Measurements from ENCODE around the gene STARD3NL. TPM values are rescaled to one million over a fixed set of nuclear protein-coding genes. Genes with fewer than 3 reads are reported as not detected.

STARD3NL gene
- polyA plus RNA-seq, 1 donor from 2014 or later: 233 TPM

- Histone ChIP-seq H3K9me2 (ENCODE audit: insufficient read depth, low read length) (no peaks in the 10 kb centered on the region), H2AFZ (ENCODE audit: low read depth, low read length) (no peak overlapping the region), H3K9ac (ENCODE audit: low read length) (no peak overlapping the region), H4K20me1 (ENCODE audit: insufficient read depth) (no peaks in the 10 kb centered on the region), H3F3A (ENCODE audit: insufficient read depth, low read length, poor library complexity, severe bottlenecking) (no peaks in the 10 kb centered on the region), H3K4me3 (ENCODE audit: low read length) (no peak overlapping the region), H3K9me3 (ENCODE audit: low read length) (no peaks in the 10 kb centered on the region), H3K36me3 (ENCODE audit: insufficient read depth, low read length) (no peaks in the 10 kb centered on the region), H3K27me3 (ENCODE audit: insufficient read depth, low read depth, low read length) (no peaks in the 10 kb centered on the region), H3K27ac (ENCODE audit: low read length) (no peak overlapping the region), H3K4me2 (ENCODE audit: low read length) (no peak overlapping the region), H3K79me2 (replicated peaks; ENCODE audit: insufficient read depth, low read length) (no peaks in the 10 kb centered on the region)
- TF ChIP-seq EP300 (conservative IDR thresholded peaks at IDR 0.05; ENCODE audit: poor library complexity, severe bottlenecking): no peak
- TF ChIP-seq RAD21 (conservative IDR thresholded peaks at IDR 0.05): no peak
- no peak for TF ChIP-seq TAF1 (IDR thresholded peaks at IDR 0.05; ENCODE audit: low read depth)
- TF ChIP-seq, protein P1, sequence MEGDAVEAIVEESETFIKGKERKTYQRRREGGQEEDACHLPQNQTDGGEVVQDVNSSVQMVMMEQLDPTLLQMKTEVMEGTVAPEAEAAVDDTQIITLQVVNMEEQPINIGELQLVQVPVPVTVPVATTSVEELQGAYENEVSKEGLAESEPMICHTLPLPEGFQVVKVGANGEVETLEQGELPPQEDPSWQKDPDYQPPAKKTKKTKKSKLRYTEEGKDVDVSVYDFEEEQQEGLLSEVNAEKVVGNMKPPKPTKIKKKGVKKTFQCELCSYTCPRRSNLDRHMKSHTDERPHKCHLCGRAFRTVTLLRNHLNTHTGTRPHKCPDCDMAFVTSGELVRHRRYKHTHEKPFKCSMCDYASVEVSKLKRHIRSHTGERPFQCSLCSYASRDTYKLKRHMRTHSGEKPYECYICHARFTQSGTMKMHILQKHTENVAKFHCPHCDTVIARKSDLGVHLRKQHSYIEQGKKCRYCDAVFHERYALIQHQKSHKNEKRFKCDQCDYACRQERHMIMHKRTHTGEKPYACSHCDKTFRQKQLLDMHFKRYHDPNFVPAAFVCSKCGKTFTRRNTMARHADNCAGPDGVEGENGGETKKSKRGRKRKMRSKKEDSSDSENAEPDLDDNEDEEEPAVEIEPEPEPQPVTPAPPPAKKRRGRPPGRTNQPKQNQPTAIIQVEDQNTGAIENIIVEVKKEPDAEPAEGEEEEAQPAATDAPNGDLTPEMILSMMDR (IDR thresholded peaks at IDR 0.05; ENCODE audit: poor library complexity, severe bottlenecking): no peak
- TF ChIP-seq REST (IDR thresholded peaks at IDR 0.05; ENCODE audit: borderline replicate concordance): no peak
- no peak for TF ChIP-seq SMC3 (conservative IDR thresholded peaks at IDR 0.05; ENCODE audit: poor library complexity)
- TF ChIP-seq POLR2AphosphoS5 (IDR thresholded peaks at IDR 0.05): no peak
- no peak for TF ChIP-seq MXI1 (conservative IDR thresholded peaks at IDR 0.05; ENCODE audit: poor library complexity, severe bottlenecking)
- TF ChIP-seq EZH2 (IDR thresholded peaks at IDR 0.05; ENCODE audit: borderline replicate concordance, insufficient read depth, low read length, poor library complexity, severe bottlenecking): no peak
Measured at GRCh38 chr7:38153515-38153914, 24.5 kb upstream of the STARD3NL start.

DNA sequence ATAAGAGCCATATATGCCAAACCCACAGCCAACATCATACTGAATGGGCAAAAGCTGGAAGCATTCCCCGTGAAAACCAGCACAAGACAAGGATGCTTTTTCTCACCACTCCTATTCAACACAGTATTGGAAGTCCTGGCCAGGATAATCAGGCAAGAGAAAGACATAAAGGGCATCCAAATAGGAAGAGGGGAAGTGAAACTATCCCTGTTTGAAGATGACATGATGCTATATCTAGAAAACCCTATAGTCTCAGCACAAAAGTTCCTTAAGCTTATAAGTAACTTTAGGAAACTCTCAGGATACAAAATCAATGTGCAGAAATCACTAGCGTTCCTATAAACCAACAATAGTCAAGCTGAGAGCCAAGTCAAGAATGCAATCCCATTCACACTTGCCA is 23.8 kb upstream of the STARD3NL start:
- H3K4me3 ChIP-seq (ENCODE audit: low read length): no peak overlapping the region
- H3K4me2 ChIP-seq (ENCODE audit: low read length): no peak overlapping the region
- no peaks in the 10 kb centered on the region for H4K20me1 ChIP-seq (ENCODE audit: insufficient read depth)
- TF ChIP-seq EZH2 (IDR thresholded peaks at IDR 0.05; ENCODE audit: borderline replicate concordance, insufficient read depth, low read length, poor library complexity, severe bottlenecking): no peak
- TF ChIP-seq EP300 (conservative IDR thresholded peaks at IDR 0.05; ENCODE audit: poor library complexity, severe bottlenecking): no peak
- no peak for TF ChIP-seq MXI1 (conservative IDR thresholded peaks at IDR 0.05; ENCODE audit: poor library complexity, severe bottlenecking)
- no peak for TF ChIP-seq TAF1 (IDR thresholded peaks at IDR 0.05; ENCODE audit: low read depth)
- TF ChIP-seq SMC3 (conservative IDR thresholded peaks at IDR 0.05; ENCODE audit: poor library complexity): no peak
- TF ChIP-seq REST (IDR thresholded peaks at IDR 0.05; ENCODE audit: borderline replicate concordance): no peak
- no peak for TF ChIP-seq RAD21 (conservative IDR thresholded peaks at IDR 0.05)
- TF ChIP-seq, protein P1 (IDR thresholded peaks at IDR 0.05; ENCODE audit: poor library complexity, severe bottlenecking): no peak
- no peak for TF ChIP-seq POLR2AphosphoS5 (IDR thresholded peaks at IDR 0.05)
- H3K27ac ChIP-seq (ENCODE audit: low read length): no peak overlapping the region
- H3K9me2 ChIP-seq (ENCODE audit: insufficient read depth, low read length): no peaks in the 10 kb centered on the region
- H3F3A ChIP-seq (ENCODE audit: insufficient read depth, low read length, poor library complexity, severe bottlenecking): no peaks in the 10 kb centered on the region
- H2AFZ ChIP-seq (ENCODE audit: low read depth, low read length): no peak overlapping the region
- H3K27me3 ChIP-seq (ENCODE audit: insufficient read depth, low read depth, low read length): no peaks in the 10 kb centered on the region
- H3K79me2 ChIP-seq (replicated peaks; ENCODE audit: insufficient read depth, low read length): no peaks in the 10 kb centered on the region
- no peaks in the 10 kb centered on the region for H3K9me3 ChIP-seq (ENCODE audit: low read length)
- no peak overlapping the region for H3K9ac ChIP-seq (ENCODE audit: low read length)
- no peaks in the 10 kb centered on the region for H3K36me3 ChIP-seq (ENCODE audit: insufficient read depth, low read length)

Measured in neural cell (in vitro differentiated cells).